Stimulated activated CD4-positive, alpha-beta T cell treated with anti-CD3 and anti-CD28 coated beads, Interleukin-15, amount 100 ng/mL, for 48 hours (primary cell): ENCODE data around the gene FAM83F.
A peak's percentile ranks its signal among the peaks of the same experiment; 100 is the strongest.
"Not testable (repeated sequence)": the region's sequence is repeated elsewhere in the genome, so short reads cannot be mapped to it uniquely, and the experiment has no call there.

Experiments
- DNase-seq, 2 donors: peaks; one replicate each; pipeline ENCODE4 v3.0.0-alpha.2; 2020; ENCODE audit warnings: low read depth in 2 of 2

The FAM83F gene

DNA sequence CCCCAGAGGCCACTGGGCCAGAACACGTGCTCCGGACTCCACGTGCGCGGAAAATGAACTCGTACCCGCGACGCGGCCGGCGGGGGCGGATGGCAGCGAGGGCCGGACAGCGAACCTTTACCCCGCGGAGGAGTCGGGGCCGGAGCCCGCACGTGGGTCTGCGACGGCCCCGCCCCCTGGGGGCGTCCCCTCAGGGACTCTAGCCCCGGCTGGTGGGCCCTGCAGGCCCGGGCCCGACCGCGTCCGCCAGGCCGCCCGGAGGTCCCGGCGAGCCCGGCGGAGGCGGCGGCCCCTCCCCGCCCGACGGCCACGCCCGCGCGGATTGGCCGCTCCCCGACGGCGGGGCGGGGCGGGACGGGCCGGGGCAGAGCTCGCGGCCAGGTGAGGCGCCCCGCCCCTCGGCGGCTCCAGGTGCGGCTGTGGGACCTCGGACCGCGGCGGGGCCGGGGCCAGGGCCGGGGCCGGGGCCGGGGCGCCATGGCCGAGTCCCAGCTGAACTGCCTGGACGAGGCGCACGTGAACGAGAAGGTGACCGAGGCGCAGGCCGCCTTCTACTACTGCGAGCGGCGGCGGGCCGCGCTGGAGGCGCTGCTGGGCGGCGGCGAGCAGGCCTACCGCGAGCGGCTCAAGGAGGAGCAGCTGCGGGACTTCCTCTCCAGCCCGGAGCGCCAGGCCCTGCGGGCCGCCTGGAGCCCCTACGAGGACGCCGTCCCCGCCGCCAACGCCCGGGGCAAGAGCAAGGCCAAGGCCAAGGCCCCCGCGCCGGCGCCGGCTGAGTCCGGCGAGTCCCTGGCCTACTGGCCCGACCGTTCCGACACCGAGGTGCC, at the start of gene FAM83F:
FAM83F (plus strand) TSS at position 389 of the 827 bp plus-strand sequence; CDS start at position 478, 89 bp downstream.
- DNase-seq = no peak

DNA sequence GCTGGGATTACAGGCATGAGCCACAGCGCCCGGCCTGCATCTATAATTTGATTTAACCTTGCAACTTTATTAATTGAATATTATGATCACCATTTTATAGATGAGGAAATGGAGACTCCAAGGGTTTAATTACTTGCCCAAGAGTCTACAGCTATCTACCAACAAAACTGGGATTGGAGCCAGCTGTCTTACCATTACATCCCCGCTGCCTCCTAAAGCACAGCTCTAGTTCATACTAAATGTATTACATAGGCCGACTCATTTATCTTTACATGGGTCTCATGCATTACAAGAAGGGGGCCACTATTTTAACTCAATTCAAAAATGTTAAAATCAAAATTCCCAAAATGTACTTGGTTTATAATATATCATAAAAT, 48.6 kb upstream of the FAM83F start:
- no peak for DNase-seq

DNA sequence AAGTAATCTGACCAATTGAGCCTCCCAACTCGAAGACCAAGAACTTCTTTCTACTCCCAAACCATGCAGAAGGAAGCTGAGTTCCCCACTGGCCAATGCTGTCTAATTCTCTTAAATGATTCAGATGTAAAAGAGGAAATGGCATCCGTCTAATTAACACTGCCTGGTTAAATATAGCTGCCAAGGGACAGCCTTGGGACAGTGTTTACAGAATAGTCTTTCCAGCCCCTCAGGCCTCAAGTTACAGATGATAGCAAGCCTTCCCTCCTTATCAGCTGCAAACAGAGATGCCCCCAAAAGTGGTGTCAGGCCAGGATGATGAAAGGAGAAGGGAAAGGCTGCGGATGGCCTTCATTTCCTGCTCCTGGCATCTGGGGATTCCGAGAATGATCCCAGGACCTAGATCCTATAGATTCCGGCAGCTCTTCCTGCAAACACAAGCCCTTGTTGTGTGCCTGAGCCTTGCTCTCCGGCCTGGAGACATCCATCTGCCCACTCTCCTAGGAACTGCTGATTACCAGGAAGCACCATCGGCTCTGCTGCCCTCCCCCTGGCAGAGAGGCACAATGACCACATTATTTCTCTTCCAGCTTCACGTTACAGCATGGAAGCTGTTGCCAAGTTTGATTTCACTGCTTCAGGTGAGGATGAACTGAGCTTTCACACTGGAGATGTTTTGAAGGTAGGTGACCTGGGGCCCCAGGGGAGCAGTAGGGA, 48.1 kb upstream of the FAM83F start:
- no peak for DNase-seq

DNA sequence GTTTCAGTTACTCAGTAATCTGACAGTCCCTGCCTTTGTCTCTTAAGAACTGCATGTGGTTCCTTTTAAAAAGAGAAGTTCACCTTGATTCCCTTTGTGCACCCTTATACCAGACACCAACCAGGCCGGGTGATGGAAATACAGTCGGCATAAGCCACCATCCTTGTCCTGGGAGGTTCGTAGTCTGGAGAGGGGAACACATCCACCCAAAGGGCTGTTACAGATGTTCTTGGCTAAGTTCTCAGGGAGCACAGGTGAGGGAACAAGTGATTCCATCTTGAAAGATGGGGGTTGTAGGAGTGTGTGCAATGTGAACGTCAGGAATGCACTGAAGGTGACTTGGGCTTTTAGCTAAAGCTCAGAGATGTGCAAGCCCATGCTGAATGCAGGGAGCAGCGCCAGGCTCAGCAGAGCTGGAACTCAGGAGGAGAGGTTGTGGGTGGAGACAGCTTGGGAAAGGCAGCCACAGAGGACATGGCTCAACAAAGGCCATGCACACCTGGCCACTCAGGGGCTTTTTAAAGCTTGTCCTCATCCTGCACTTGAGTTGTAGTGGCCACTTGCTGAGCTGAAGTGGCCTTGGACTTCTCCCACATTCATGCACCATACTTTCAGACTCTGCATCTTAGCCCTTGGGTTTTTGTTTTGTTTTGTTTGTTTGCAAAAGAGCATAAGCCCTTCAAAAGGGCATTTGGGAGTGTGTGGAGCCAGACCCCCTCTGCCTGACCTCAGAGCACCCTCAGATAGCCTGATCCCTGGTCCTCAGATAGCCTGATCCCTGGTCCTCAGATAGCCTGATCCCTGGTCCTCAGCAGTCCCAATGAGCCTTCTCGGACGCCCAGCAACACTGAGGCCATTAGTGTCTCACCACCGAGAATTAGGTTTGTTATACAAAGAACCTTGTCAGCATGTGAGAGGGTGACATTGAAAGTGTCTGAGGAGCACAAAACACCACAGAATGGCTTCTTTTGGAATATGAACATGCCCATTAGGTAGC, 47.2 kb upstream of the FAM83F start:
- DNase-seq = no peak

DNA sequence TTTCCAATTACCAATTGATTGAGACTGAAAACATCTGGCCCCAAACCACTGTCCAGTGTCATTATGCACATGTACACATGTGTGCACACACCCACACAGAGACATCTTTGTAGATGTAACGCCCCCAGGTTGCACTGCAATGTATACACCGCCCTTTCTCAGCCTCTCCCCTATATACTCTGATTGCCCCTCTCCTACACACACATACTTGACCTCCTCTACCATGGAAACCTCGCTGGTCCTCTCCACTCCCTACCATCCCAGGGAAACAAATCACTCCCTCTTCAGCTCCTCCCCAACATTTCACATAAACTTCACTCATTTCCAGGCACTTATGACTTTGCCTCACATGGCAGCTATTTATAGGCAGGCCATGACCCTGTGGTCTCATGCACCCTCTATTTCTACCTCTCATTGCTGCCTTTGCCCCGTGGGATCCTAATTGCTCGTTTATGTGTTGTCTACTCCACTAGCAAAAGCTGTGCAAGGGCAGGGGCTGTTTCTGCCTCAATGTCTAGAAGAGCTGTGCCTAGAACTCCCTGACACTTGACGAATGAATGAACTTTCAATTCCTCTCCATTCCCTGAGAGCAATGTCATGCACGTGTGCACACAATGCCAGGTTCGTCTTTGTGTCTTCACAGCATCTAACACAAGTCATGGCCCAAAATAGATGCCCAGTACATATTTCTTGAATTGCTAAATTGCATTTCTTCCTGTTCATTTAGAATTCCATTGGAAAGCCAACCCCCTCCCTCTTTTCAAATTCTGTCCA, 44.6 kb upstream of the FAM83F start:
- DNase-seq = no peak

DNA sequence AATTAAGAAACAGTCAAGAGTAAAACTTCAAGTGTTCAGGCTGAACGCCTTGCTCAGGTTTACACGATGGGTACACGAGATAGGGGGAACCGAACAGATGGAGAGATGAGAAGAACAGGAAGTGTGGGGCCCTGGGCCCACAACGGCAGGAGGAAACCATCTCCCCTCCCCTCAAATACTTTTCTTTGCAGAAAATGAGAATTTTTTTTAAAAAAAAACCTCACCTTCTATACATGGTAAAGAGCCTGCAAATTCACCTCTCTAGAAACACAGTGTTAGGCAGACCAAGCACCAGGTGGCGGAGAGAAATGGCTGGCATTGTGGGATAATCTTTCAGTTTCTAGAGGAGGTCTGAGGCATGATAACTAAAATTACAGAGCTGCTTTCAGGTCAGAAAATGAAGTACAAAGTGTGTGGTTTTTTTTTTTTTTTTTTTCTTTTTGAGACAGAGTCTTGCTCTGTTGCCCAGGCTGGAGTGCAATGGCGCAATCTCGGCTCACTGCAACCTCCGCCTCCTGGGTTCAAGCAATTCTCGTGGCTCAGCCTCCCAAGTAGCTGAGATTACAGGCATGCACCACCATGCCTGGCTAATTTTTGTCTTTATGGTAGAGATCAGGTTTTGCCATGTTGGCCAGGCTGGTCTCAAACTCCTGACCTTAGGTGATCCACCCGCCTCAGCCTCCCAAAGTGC, 43.0 kb upstream of the FAM83F start:
- not testable (repeated sequence) for DNase-seq

DNA sequence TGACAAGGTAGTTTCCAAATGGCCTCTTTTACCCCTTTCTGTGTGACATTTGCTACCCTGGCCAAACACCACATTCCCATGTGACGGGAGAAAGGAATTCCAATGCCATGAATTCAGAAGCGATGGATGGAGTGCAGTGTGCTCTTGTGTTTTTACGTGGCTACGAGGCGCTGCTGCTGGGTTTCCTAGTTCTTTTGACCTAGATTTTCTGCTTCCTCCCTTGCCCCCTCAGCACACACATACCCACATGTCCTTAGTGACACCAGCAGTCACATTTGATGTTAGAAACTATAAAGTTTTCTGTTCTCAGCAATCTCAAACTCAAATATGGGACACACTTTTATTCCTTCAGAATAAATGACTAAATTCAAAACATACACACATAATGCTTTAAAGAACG, 42.4 kb upstream of the FAM83F start:
- no peak for DNase-seq

DNA sequence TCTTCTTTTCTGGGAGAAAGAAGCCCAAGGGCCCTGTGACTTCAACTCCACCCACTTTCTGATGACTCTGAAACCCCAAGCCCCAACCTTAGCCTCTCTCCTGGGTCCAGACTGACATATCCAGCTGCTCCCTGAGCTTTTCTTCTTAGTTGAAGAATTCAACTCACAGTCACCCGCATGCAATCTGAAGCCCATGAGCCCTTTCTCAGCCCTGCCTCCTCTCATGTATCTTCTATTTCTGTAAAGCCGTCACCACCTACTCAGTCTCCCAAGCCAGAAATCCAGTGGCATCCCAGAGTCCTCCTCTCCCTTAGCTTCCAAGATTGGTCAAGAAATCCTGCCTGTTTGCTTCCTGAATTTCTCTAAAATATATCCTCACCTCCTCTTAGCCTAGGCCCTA, 41.7 kb upstream of the FAM83F start:
- no peak for DNase-seq

DNA sequence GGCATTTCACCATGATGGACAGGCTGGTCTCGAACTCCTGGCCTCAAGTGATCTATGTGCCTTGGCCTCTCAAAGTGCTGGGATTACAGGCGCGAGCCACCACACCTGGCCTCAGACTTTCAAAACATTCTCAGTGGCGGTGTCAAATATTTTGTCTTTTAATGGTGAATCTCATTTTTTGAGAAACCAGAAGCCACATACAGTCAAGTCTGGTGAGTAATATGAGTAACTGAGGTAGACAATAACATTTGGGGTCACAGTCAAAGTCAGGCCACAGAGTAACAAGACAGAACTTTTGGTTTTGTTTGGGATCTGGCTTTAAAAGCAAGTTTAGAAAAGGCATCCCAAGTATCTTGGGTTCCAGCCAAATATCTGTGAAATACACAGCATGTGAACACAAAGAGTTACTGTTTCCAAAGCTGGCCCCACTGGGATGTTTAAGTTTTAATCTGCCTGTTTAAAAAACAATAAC, 40.1 kb upstream of the FAM83F start:
- no peak for DNase-seq

DNA sequence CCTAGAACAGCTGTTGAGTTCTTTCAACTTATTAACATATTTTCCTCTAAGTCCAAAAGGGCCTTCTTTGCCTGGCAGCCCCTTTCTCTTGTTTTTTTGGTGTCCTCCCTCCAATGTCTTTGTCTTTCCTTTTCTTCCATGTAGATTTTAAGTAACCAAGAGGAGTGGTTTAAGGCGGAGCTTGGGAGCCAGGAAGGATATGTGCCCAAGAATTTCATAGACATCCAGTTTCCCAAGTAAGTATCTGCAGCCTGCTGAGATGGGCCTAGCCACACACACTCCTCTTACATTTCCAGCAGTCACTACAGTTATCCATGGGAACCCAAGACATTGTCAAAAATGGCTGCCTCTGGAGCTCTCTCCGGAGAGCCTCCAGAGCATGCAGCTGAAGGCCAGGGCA, 39.1 kb upstream of the FAM83F start:
- DNase-seq = no peak

DNA sequence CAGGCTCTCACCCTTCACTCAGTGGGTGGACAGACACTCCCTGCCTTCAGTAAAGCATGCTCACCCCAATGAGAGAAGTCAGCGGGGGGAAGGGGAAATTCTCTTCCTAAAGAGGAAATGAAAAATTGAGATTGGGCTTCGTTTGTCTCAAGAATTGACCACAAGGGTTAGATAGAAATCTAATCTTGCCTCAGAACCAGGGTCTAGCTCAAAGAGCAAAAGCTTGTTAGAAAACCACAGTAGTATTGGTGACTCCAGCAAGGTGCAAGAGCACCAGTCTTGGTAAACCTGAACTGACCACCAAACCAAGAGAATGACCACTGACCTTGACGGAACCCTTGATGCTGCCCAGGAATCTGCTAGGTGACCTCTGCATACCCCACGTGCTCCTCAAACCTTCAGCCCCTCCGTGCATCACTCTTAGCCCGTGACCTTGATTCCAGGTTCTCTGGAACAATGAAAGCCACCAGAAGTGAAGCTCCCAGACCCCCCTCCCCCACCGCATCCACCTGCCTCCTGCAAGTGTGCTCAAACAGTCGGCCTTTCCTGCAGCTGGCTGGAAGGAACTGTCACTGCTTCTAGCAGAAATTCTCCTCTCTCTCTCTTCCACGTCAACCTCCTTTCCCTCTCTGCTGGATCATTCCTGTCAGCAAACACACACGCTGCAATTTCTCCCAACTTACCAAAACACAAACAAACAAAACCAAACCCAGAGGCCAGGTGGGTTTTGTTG, 37.7 kb upstream of the FAM83F start:
- no peak for DNase-seq

DNA sequence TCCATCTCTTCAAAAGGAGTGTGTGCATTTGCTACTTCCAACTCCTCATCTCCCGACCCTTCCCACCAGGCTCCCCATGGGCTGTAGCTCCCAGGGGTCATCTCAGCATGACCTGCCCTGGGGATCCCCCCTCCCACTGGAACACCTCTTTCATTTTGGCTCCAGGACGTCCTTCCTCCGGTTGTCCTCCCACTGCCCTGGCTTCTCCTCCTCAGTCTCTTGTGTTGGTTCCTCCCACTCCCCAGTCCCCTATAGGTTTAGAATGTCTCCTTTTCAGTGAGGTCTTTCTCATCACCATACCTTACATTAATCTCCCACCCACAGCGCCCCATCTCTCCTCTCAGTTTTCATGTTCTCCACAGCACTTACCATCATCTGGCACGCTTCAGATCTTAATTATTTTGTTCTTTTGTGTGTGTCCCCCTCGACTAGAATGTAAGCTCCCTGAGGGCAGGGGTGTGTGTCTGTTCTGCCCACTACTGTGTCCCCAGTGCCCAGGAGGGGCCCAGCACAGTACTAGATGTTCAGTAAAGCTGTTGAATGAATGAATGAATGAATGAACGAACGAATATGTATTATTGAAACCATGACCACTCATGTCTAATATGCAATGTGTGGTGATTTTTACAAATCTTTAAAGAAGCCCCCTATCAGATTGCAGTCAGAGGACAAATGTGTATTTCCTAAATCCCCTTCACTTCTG, 36.6 kb upstream of the FAM83F start:
- no peak for DNase-seq

DNA sequence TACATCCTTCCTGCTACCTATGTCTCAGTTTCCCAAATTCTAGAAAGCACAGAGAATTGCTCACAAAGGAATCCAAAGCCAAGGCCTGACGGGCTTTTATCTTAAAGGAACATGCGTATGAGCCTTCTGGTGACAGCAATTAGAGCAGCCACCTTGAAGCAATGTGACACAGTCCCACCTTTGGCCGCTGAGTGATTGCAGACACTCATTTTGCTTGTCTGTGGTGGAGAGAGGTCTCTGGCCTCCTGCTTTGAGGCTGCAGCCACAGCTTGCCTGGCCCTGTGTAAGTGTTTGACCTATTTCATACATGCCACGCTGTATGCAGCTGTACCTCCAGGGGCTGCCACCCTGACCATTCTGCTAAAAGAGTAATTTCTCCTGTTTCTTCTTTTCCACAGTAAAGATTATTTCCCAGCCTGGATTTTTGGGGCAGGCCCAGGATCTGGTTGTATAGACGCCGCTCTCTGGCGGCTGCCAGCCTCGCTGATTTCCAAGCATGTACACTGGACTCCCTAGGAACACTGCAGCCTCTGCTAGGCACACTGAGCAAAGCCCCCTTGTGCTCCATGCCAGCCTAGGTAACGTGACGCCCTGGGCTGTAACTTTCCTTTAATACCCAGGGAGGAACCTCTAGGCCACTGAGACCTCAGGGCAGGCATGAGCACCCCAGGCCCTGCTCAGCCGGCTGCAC, 35.7 kb upstream of the FAM83F start:
- DNase-seq = no peak

DNA sequence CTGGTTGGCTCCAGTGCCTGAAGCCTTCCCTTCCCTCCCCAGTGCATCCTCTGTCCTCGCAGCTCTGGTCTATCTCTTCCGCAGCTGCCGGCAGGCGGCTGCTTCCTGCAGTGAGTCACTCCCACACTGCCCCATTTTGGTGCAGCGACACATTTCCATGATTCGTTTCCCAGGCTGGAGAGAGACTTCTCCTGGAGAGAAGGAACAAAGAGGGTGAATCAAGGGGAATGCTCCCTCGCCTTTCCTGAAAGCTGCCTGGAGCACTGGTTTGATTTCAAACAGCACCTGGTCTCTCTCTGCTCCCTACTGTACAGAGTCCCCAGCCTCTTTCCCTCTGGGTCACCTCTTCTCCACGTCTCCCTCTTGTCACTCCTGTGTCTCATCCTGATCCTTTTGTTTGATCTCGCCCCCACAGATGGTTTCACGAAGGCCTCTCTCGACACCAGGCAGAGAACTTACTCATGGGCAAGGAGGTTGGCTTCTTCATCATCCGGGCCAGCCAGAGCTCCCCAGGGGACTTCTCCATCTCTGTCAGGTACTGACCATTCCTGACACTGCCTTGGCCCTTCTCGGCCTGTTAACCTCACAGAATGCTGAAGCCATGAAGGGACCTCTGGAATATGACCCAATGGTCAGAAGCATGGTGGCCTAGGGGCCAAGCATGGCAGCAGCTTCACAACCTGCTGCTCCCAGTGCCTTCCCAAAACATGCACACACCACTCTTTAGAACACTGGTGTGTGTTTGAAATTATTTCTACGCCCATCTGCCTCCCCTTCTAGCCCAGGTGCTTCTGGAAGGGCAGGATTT, 34.9 kb upstream of the FAM83F start, which contains the start of gene TMA7B:
TMA7B (plus strand) TSS at position 758 of the 808 bp plus-strand sequence. CDS start 3,978 bp downstream, outside the sequence.
- DNase-seq = no peak

DNA sequence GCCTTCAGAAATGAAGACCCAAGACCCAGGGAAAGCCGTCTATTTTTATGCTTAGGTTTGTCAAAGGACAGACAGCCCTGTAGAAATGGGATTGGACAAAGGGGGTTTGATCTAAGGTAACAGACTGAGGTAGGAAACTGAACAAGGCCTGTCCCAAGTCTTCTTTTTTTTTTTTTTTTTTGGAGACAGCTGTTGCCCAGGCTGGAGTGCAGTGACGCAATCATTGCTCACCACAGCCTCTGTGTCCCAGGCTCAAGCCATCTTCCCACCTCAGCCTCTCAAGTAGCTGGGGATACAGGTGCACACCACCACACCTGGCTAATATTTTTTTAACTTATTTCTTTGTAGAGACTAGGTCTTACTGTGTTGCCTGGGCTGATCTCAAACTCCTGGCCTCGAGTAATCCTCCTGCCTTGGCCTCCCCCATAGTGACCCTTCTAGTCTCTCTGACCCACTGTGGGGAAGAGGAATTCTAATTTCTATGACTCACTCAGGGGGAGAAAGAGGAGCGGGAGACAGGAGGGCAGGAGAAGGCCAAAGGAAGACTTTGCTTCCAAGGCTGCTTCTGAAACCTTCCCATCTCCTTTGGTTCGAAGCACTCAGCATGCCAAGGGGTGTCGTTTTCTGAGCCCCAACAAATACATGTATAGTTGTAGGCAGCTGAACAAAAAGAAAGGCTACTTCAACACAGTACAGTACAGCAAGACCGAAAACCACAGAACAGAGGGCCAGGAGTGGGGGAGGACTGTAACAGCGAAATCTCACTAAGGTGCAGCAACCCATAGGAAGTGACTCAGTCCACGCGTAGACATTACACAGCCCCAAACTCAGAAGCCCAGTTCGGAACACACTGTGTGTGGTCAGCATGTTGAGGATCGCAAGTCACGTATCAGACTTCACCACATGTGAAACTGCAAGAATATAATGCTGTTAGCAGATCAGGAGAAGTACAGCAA, 33.7 kb upstream of the FAM83F start:
- DNase-seq = peak; percentile 66 to 71

DNA sequence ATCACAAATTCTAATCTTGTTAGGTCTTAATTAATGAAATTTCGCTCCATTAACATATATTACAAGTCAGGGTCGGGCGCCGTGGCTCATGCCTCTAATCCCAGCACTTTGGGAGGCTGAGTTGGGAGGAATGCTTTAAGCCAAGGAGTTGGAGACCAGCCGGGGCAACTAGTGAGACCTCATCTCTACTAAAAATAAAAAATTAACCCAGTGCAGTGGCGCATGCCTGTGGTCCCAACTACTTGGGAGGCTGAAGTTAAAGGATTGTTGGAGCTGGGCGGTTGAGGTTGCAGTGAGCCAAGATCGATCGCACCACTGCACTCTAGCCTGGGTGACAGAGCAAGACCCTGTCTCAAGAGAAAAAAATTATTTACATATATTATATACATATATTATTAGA, 32.7 kb upstream of the FAM83F start:
- DNase-seq = no peak
